GM12875 (cell line): ENCODE results near the gene KIFAP3.
"Not testable (repeated sequence)": the region's sequence is repeated elsewhere in the genome, so short reads cannot be mapped to it uniquely, and the experiment has no call there.

ENCODE experiments used
- H3K4me3 ChIP-seq: one replicate; pipeline ENCODE4 v1.5.1; 2011; ENCODE audit warnings: low read depth, low read length, control low read depth
- CTCF ChIP-seq: IDR thresholded peaks from 2 replicates; pipeline ENCODE4 v1.5.1; 2011; ENCODE audit warnings: low read depth, mild to moderate bottlenecking, control low read depth, inconsistent platforms, low read length, moderate library complexity, borderline replicate concordance; ENCODE audit not compliant: insufficient read depth

The KIFAP3 gene

GRCh38 chr1:170074250-170075157 is at the start of gene KIFAP3:
Gene KIFAP3, minus strand, starts transcription at chr1:170074695. Its CDS starts 228 bp downstream, at chr1:170074467.
- H3K4me3 ChIP-seq: peak within 1 kb of the TSS; percentile 73
- peak; percentile 49; the same call in 1 of the 2 replicates for TF ChIP-seq CTCF

- H3K4me3 ChIP-seq: no peak overlapping the region
- no peak for TF ChIP-seq CTCF
Measured at GRCh38 chr1:170122366-170122765, 47.9 kb upstream of the KIFAP3 start.

- no peak overlapping the region for H3K4me3 ChIP-seq
- TF ChIP-seq CTCF: no peak
Measured at GRCh38 chr1:170114906-170115305, 40.4 kb upstream of the KIFAP3 start.

- H3K4me3 ChIP-seq: not testable (repeated sequence)
Measured at GRCh38 chr1:170113140-170113539, 38.6 kb upstream of the KIFAP3 start.

- no peak overlapping the region for H3K4me3 ChIP-seq
- no peak for TF ChIP-seq CTCF
Measured at GRCh38 chr1:170097449-170097948, 23.0 kb upstream of the KIFAP3 start.

- no peak for TF ChIP-seq CTCF
- H3K4me3 ChIP-seq: no peak overlapping the region
Measured at GRCh38 chr1:170096806-170097340, 22.4 kb upstream of the KIFAP3 start.

GRCh38 chr1:170095976-170096748 is 21.7 kb upstream of the KIFAP3 start:
- H3K4me3 ChIP-seq: no peak overlapping the region
- no peak for TF ChIP-seq CTCF

- not testable (repeated sequence) for H3K4me3 ChIP-seq
Measured at GRCh38 chr1:170094697-170095616, 20.5 kb upstream of the KIFAP3 start.
